Measurements from ENCODE around the gene NOTCH3.
A peak's percentile ranks its signal among the peaks of the same experiment; 100 is the strongest.

The NOTCH3 gene

DNA sequence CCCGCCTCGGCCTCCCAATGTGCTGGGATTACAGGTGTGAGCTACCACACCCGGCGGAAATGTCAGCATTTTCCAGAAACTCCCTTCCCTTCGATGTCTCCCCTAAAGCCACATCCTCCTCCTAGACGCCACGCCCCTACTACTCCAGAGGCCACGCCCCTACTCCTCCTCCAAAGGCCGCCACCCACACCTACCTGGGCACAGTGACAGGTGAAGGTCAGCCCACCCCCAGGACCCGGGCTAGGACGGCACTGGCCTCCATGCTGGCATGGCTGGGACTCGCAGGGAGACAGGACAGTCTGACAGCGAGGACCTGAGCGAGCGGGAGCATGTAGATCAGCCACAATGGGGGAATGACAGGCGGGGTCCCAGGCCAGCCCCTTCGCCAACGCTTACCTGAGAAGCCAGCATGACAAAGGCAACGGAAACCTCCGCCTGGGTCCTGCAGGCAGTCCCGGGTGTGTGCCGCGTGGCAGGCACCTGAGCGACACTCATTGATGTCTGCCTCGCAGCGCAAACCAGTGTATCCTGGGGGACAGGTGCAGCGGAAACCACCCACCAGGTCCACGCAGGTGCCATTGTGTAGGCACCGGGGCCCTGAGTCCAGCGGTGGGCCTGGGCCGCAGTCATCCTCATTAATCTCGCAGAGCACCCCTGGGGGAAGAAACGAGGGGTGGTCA is 22.0 kb downstream of the NOTCH3 start:
- Histone ChIP-seq H3K79me2 (ENCODE audit: control insufficient read depth, low read length) (no peaks in the 10 kb centered on the region), H3K36me3 (ENCODE audit: control insufficient read depth, low read length) (no peaks in the 10 kb centered on the region), H3K9me3 (ENCODE audit: control insufficient read depth, insufficient read depth, low read length) (no peaks in the 10 kb centered on the region), H3K4me1 (ENCODE audit: control insufficient read depth, low read length) (peaks cover 6% of the 10 kb centered on the region), H3K4me3 (ENCODE audit: low read length) (no peak overlapping the region), H3F3A (ENCODE audit: control insufficient read depth, insufficient read depth) (no peaks in the 10 kb centered on the region), H3K9me2 (replicated peaks; ENCODE audit: control insufficient read depth, low read length) (no peaks in the 10 kb centered on the region), H3K27ac (ENCODE audit: low read depth, low read length) (no peak overlapping the region), H3K4me2 (ENCODE audit: low read length) (no peak overlapping the region), H3K27me3 (ENCODE audit: control insufficient read depth, low read length) (no peaks in the 10 kb centered on the region), H4K20me1 (ENCODE audit: control insufficient read depth, insufficient read depth, low read depth, low read length) (no peaks in the 10 kb centered on the region)
- TF ChIP-seq EZH2phosphoT487 (IDR thresholded peaks at IDR 0.05; ENCODE audit: borderline replicate concordance, low read length): no peak
- TF ChIP-seq, protein P1, sequence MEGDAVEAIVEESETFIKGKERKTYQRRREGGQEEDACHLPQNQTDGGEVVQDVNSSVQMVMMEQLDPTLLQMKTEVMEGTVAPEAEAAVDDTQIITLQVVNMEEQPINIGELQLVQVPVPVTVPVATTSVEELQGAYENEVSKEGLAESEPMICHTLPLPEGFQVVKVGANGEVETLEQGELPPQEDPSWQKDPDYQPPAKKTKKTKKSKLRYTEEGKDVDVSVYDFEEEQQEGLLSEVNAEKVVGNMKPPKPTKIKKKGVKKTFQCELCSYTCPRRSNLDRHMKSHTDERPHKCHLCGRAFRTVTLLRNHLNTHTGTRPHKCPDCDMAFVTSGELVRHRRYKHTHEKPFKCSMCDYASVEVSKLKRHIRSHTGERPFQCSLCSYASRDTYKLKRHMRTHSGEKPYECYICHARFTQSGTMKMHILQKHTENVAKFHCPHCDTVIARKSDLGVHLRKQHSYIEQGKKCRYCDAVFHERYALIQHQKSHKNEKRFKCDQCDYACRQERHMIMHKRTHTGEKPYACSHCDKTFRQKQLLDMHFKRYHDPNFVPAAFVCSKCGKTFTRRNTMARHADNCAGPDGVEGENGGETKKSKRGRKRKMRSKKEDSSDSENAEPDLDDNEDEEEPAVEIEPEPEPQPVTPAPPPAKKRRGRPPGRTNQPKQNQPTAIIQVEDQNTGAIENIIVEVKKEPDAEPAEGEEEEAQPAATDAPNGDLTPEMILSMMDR (IDR thresholded peaks at IDR 0.05; ENCODE audit: low read depth, low read length, poor library complexity, severe bottlenecking): no peak

DNA sequence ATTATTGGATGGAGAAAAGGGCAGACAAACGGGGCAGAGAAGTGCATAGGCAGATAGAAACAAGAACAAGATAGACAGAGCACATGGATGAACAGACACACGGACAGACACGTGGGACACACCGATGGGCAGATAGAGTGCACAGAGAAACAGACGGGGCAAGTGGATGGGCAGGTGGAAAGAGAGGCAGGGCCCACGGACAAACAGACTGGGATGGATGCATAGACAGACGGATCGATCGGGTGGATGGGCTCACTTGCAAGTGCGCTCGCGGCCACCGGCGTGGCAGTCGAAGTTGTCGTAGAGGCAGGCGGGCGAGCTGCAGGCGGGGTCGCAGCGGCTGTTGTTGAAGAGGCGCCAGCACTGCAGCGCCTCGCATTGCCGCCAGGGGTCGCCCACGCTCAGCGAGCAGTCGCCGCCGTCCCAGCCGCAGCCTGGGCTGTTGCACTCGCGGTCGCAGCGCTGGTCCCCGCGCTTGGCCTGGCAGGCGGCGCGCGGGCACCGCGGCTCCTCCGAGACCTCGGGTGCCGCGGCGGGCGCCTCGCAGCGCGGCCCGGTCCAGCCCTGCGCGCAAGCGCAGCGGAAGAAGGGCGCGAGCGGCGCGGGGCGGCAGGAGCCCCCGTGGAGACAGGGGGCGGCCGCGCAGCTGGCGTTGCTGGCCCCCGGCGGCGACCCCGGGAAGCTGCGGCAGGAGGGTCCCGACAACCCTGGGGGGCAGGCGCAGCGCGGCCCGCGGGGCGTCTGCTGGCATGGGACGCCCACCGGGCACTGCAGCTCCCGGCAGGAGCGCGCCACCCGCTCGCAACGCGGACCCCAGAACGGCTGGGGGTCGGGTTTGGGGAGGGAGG is 23.3 kb downstream of the NOTCH3 start:
- Histone ChIP-seq H3K79me2 (ENCODE audit: control insufficient read depth, low read length) (no peaks in the 10 kb centered on the region), H3K4me2 (ENCODE audit: low read length) (peak overlapping the region; percentile 69), H3K4me3 (ENCODE audit: low read length) (peak overlapping the region; percentile 42), H3K9me3 (ENCODE audit: control insufficient read depth, insufficient read depth, low read length) (no peaks in the 10 kb centered on the region), H3K27me3 (ENCODE audit: control insufficient read depth, low read length) (no peaks in the 10 kb centered on the region), H3K4me1 (ENCODE audit: control insufficient read depth, low read length) (peaks cover 9% of the 10 kb centered on the region), H4K20me1 (ENCODE audit: control insufficient read depth, insufficient read depth, low read depth, low read length) (no peaks in the 10 kb centered on the region), H3K36me3 (ENCODE audit: control insufficient read depth, low read length) (no peaks in the 10 kb centered on the region), H3K27ac (ENCODE audit: low read depth, low read length) (no peak overlapping the region), H3F3A (ENCODE audit: control insufficient read depth, insufficient read depth) (no peaks in the 10 kb centered on the region), H3K9me2 (replicated peaks; ENCODE audit: control insufficient read depth, low read length) (no peaks in the 10 kb centered on the region)
- no peak for TF ChIP-seq EZH2phosphoT487 (IDR thresholded peaks at IDR 0.05; ENCODE audit: borderline replicate concordance, low read length)
- TF ChIP-seq, protein P1 (IDR thresholded peaks at IDR 0.05; ENCODE audit: low read depth, low read length, poor library complexity, severe bottlenecking): peak; percentile 85

DNA sequence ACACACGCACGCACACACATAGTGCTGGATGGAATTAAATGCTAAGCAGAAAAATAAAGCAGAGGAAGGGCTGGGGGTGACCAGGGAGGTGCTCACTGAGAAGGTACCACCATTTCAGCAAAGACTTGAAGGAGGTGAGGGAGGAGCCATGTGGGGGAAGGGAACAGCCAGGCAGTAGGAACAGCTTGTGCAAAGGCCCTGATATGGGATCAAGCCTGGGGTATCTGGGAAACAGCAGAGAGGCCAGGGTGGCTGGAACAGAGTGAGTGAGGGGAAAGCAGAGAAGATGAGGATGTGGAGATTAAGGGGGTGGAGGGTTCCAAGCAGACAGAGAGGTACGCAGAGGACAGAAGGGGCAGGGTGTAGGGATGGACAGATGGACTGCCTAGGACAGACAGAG is 25.2 kb downstream of the NOTCH3 start:
- no peaks in the 10 kb centered on the region for H3K9me2 ChIP-seq (replicated peaks; ENCODE audit: control insufficient read depth, low read length)
- no peaks in the 10 kb centered on the region for H3K36me3 ChIP-seq (ENCODE audit: control insufficient read depth, low read length)
- no peaks in the 10 kb centered on the region for H3K79me2 ChIP-seq (ENCODE audit: control insufficient read depth, low read length)
- no peaks in the 10 kb centered on the region for H3K9me3 ChIP-seq (ENCODE audit: control insufficient read depth, insufficient read depth, low read length)
- H3K4me3 ChIP-seq (ENCODE audit: low read length): no peak overlapping the region
- H3F3A ChIP-seq (ENCODE audit: control insufficient read depth, insufficient read depth): no peaks in the 10 kb centered on the region
- H3K27me3 ChIP-seq (ENCODE audit: control insufficient read depth, low read length): no peaks in the 10 kb centered on the region
- no peaks in the 10 kb centered on the region for H4K20me1 ChIP-seq (ENCODE audit: control insufficient read depth, insufficient read depth, low read depth, low read length)
- TF ChIP-seq, protein P1 (IDR thresholded peaks at IDR 0.05; ENCODE audit: low read depth, low read length, poor library complexity, severe bottlenecking): no peak
- peaks cover 13% of the 10 kb centered on the region for H3K4me1 ChIP-seq (ENCODE audit: control insufficient read depth, low read length)
- H3K4me2 ChIP-seq (ENCODE audit: low read length): no peak overlapping the region
- H3K27ac ChIP-seq (ENCODE audit: low read depth, low read length): no peak overlapping the region
